Neural crest cell (in vitro differentiated cells): ENCODE measurements around the gene HECTD3. TPM values are rescaled to one million over a fixed set of nuclear protein-coding genes. Genes with fewer than 3 reads are reported as not detected.

Source experiments
- DNase-seq: peaks from one replicate; pipeline ENCODE4 v3.0.0; 2021; ENCODE audit warnings: low read depth, mixed read lengths, low spot score
- H3K27ac Mint-ChIP-seq: one replicate; pipeline ENCODE4 v1.8.0; 2021; ENCODE audit warnings: mild to moderate bottlenecking, mixed read lengths; ENCODE audit not compliant: unreplicated experiment
- H3K27me3 Mint-ChIP-seq: 2 replicates; pipeline ENCODE4 v1.8.0; 2021; ENCODE audit warnings: low read depth, mild to moderate bottlenecking, mixed read lengths
- H3K36me3 Mint-ChIP-seq: 2 replicates; pipeline ENCODE4 v1.8.0; 2021; ENCODE audit warnings: low read depth, mild to moderate bottlenecking, mixed read lengths
- H3K4me1 Mint-ChIP-seq: 2 replicates; pipeline ENCODE4 v1.8.0; 2021; ENCODE audit warnings: mixed read lengths
- H3K4me3 Mint-ChIP-seq: one replicate; pipeline ENCODE4 v1.8.0; 2021; ENCODE audit warnings: mild to moderate bottlenecking, mixed read lengths
- H3K9me3 Mint-ChIP-seq: 2 replicates; pipeline ENCODE4 v1.8.0; 2021; ENCODE audit warnings: mixed read lengths
- CTCF ChIP-seq: fragments of 200-600 bp; sonication (generic); conservative IDR thresholded peaks from 2 replicates; pipeline ENCODE4 v1.5.0; 2021; ENCODE audit warnings: antibody characterized with exemption, mild to moderate bottlenecking
- total RNA-seq: library from RNA; stranded (reverse); gene quantifications from 2 replicates; pipeline ENCODE4 v1.2.1, GENCODE V29; 2021

The HECTD3 gene
- total RNA-seq, 1 donor from 2014 or later: 29.3 TPM

- peaks cover 7% of the 10 kb centered on the region for H3K36me3 Mint-ChIP-seq
- H3K4me1 Mint-ChIP-seq: no peaks in the 10 kb centered on the region
- no peaks in the 10 kb centered on the region for H3K9me3 Mint-ChIP-seq
- TF ChIP-seq CTCF: no peak
- H3K4me3 Mint-ChIP-seq: no peak overlapping the region
- no peaks in the 10 kb centered on the region for H3K27me3 Mint-ChIP-seq
- no peak for DNase-seq
- H3K27ac Mint-ChIP-seq: no peak overlapping the region
Observed at GRCh38 chr1:45023663-45024062, 12.5 kb upstream of the HECTD3 start.

- H3K4me3 Mint-ChIP-seq: peak overlapping the region; percentile 42
- H3K9me3 Mint-ChIP-seq: no peaks in the 10 kb centered on the region
- H3K27ac Mint-ChIP-seq: peak overlapping the region; percentile 31
- TF ChIP-seq CTCF: peak; percentile 79
- DNase-seq: peak; percentile 53
- no peaks in the 10 kb centered on the region for H3K36me3 Mint-ChIP-seq
- H3K4me1 Mint-ChIP-seq: peaks cover 6% of the 10 kb centered on the region
- H3K27me3 Mint-ChIP-seq: no peaks in the 10 kb centered on the region
Observed at GRCh38 chr1:45018599-45019230, 7.6 kb upstream of the HECTD3 start.

GRCh38 chr1:45016767-45017166 lies 5.6 kb upstream of the HECTD3 start:
- Mint-ChIP-seq H3K4me1 (peaks cover 22% of the 10 kb centered on the region), H3K9me3 (no peaks in the 10 kb centered on the region), H3K4me3 (peak overlapping the region; percentile 18), H3K36me3 (no peaks in the 10 kb centered on the region), H3K27ac (peak overlapping the region; percentile 10), H3K27me3 (no peaks in the 10 kb centered on the region)
- DNase-seq: no peak
- no peak for TF ChIP-seq CTCF

GRCh38 chr1:45016090-45016697 lies 5.1 kb upstream of the HECTD3 start:
- Mint-ChIP-seq H3K27me3 (no peaks in the 10 kb centered on the region), H3K4me3 (no peak overlapping the region), H3K4me1 (peaks cover 28% of the 10 kb centered on the region), H3K36me3 (no peaks in the 10 kb centered on the region), H3K27ac (no peak overlapping the region), H3K9me3 (no peaks in the 10 kb centered on the region)
- TF ChIP-seq CTCF: no peak
- DNase-seq: no peak

- Mint-ChIP-seq H3K9me3 (no peaks in the 10 kb centered on the region), H3K4me3 (no peak overlapping the region), H3K27ac (no peak overlapping the region), H3K4me1 (peaks cover 29% of the 10 kb centered on the region), H3K27me3 (no peaks in the 10 kb centered on the region), H3K36me3 (no peaks in the 10 kb centered on the region)
- DNase-seq: no peak
- no peak for TF ChIP-seq CTCF
Observed at GRCh38 chr1:45015683-45016082, 4.6 kb upstream of the HECTD3 start.
